K562 (cell line): ENCODE results near the gene C1orf56. TPM values are rescaled to one million over a fixed set of nuclear protein-coding genes. Genes with fewer than 3 reads are reported as not detected.
A peak's percentile ranks its signal among the peaks of the same experiment; 100 is the strongest.

Source experiments
- BDP1 ChIP-seq: IDR thresholded peaks from 3 replicates; pipeline ENCODE4 v1.6.1; 2011; ENCODE audit not compliant: insufficient read length, insufficient read depth
- BMI1 ChIP-seq: fragments of 150-350 bp; IDR thresholded peaks from 2 replicates; pipeline ENCODE4 v1.6.1; 2014; ENCODE audit warnings: low read length
- BRCA1 ChIP-seq, 2 experiments: fragments of 450-650 bp in 1 of 2; sonication (generic) in 1 of 2; formaldehyde crosslinking in 1 of 2; IDR thresholded peaks; 2 replicates each; pipeline versions ENCODE4 v1.5.0 to v1.6.1; 2017 to 2020; ENCODE audit warnings: mild to moderate bottlenecking in 1 of 2, missing genetic modification reagents in 1 of 2
- CTBP1 ChIP-seq: fragments of 450-650 bp; IDR thresholded peaks from 2 replicates; pipeline ENCODE4 v1.6.1; 2016; ENCODE audit warnings: borderline replicate concordance
- ESRRA ChIP-seq: fragments of 450-650 bp; IDR thresholded peaks from 2 replicates; pipeline ENCODE4 v1.6.1; 2014; ENCODE audit warnings: low read depth, mild to moderate bottlenecking, moderate library complexity, borderline replicate concordance
- GTF2F1 ChIP-seq: IDR thresholded peaks from 2 replicates; pipeline ENCODE4 v1.6.1; 2011; ENCODE audit warnings: low read depth, low read length, improper control_type of control experiment
- HNRNPUL1 ChIP-seq: fragments of 200-400 bp; formaldehyde crosslinking; IDR thresholded peaks from 2 replicates; pipeline ENCODE4 v1.6.1; 2017; ENCODE audit warnings: low read length
- HOXB6 ChIP-seq: fragments of 250-450 bp; sonication (Bioruptor Pico); IDR thresholded peaks from 2 replicates; pipeline ENCODE4 v1.5.1; 2022; ENCODE audit warnings: mild to moderate bottlenecking, borderline replicate concordance
- JUND ChIP-seq, 2 experiments: IDR thresholded peaks; 2 replicates in 1 of 2; 3 replicates in 1 of 2; pipeline ENCODE4 v1.6.1; 2011; ENCODE audit warnings: borderline replicate concordance in 2 of 2, low read depth in 2 of 2, low read length in 2 of 2, improper control_type of control experiment in 1 of 2, missing biosample characterization in 1 of 2, missing genetic modification characterization in 1 of 2, missing genetic modification reagents in 1 of 2
- KLF16 ChIP-seq: IDR thresholded peaks from 2 replicates; pipeline ENCODE4 v1.6.1; 2016; ENCODE audit warnings: antibody characterized with exemption
- MYBL2 ChIP-seq, 2 experiments: fragments of 450-650 bp in 1 of 2; sonication (generic) in 1 of 2; formaldehyde crosslinking in 1 of 2; IDR thresholded peaks; 2 replicates each; pipeline versions ENCODE4 v1.6.1 to v1.8.1; 2017 to 2022; ENCODE audit warnings: borderline replicate concordance in 1 of 2, inconsistent platforms in 1 of 2, low read depth in 1 of 2, mild to moderate bottlenecking in 1 of 2, missing genetic modification reagents in 1 of 2, moderate library complexity in 1 of 2
- NFIX ChIP-seq: fragments of 250-450 bp; sonication (Bioruptor Pico); IDR thresholded peaks from 2 replicates; pipeline ENCODE4 v1.4.0; 2020; ENCODE audit warnings: low read depth, mild to moderate bottlenecking, moderate library complexity
- RCOR1 ChIP-seq, 2 experiments: IDR thresholded peaks; 2 replicates each; pipeline ENCODE4 v1.6.1; 2012; ENCODE audit warnings: low read depth in 2 of 2, low read length in 2 of 2, borderline replicate concordance in 1 of 2, improper control_type of control experiment in 1 of 2
- RFX1 ChIP-seq: fragments of 450-650 bp; IDR thresholded peaks from 2 replicates; pipeline ENCODE4 v1.6.1; 2016; ENCODE audit warnings: mild to moderate bottlenecking, moderate library complexity
- RHOXF2B ChIP-seq: fragments of 250-450 bp; sonication (Bioruptor Pico); conservative IDR thresholded peaks from 2 replicates; pipeline ENCODE4 v1.5.1; 2021
- SMAD2 ChIP-seq: fragments of 150-350 bp; IDR thresholded peaks from 2 replicates; pipeline ENCODE4 v1.6.1; 2014; ENCODE audit warnings: low read depth, mild to moderate bottlenecking, low read length
- TEAD4 ChIP-seq, 2 experiments: sonication (generic) in 1 of 2; formaldehyde crosslinking in 1 of 2; IDR thresholded peaks; 2 replicates each; pipeline versions ENCODE4 v1.6.1 to v1.8.0; 2012 to 2022; ENCODE audit warnings: borderline replicate concordance in 1 of 2, inconsistent platforms in 1 of 2, low read length in 1 of 2, mild to moderate bottlenecking in 1 of 2, missing genetic modification reagents in 1 of 2
- U2AF1 ChIP-seq: fragments of 200-400 bp; formaldehyde crosslinking; optimal IDR thresholded peaks from 2 replicates; pipeline ENCODE3; 2017; ENCODE audit warnings: mild to moderate bottlenecking, low read depth, low read length, moderate library complexity
- polyA plus RNA-seq, 8 experiments: library from polyadenylated mRNA; depleted of rRNA in 4 of 8; stranded (reverse) in 5 of 8; unstranded in 3 of 8; fragments of >200 nt; fragmentation: Nextera tagmentation in 2 of 8; fragmentation: Illumina TruSeq in 1 of 8; extraction: Ambion mirVana in 2 of 8; extraction: Trizol in 1 of 8; gene quantifications; 2 replicates each; pipeline versions ENCODE4 v1.2.1 to v1.2.3, GENCODE V29; 2011 to 2014; ENCODE audit warnings: inconsistent platforms in 1 of 8, missing spikeins in 1 of 8
- total RNA-seq, 7 experiments: library from RNA; depleted of rRNA in 6 of 7; stranded (reverse); fragments of >200 nt in 6 of 7; fragmentation: Illumina TruSeq in 2 of 7; extraction: Trizol in 2 of 7; gene quantifications; 2 replicates each; pipeline versions ENCODE4 v1.2.1 to v1.2.3, GENCODE V29; 2011 to 2021; ENCODE audit warnings: low replicate concordance in 1 of 7
- TF ChIP-seq, protein P1 (sequence below): fragments of 250-450 bp; sonication (Bioruptor Pico); IDR thresholded peaks from 2 replicates; pipeline ENCODE4 v1.6.1; 2021; ENCODE audit warnings: mild to moderate bottlenecking
- TF ChIP-seq, protein P2 (sequence below): sonication (generic); formaldehyde crosslinking; IDR thresholded peaks from 2 replicates; pipeline ENCODE4 v1.8.0; 2023; ENCODE audit warnings: missing genetic modification reagents, mild to moderate bottlenecking, borderline replicate concordance
- TF ChIP-seq, protein P3 (sequence below): sonication (generic); formaldehyde crosslinking; IDR thresholded peaks from 2 replicates; pipeline ENCODE4 v1.8.0; 2022; ENCODE audit warnings: missing genetic modification reagents, mild to moderate bottlenecking, moderate library complexity, borderline replicate concordance

C1orf56 gene
- total and polyA plus RNA-seq, 9 of the 15 experiments (the other 6 are each of a cell fraction or from before 2014, with no cell fraction given) = 0.18 to 15.7 (median 1.1) TPM

DNA sequence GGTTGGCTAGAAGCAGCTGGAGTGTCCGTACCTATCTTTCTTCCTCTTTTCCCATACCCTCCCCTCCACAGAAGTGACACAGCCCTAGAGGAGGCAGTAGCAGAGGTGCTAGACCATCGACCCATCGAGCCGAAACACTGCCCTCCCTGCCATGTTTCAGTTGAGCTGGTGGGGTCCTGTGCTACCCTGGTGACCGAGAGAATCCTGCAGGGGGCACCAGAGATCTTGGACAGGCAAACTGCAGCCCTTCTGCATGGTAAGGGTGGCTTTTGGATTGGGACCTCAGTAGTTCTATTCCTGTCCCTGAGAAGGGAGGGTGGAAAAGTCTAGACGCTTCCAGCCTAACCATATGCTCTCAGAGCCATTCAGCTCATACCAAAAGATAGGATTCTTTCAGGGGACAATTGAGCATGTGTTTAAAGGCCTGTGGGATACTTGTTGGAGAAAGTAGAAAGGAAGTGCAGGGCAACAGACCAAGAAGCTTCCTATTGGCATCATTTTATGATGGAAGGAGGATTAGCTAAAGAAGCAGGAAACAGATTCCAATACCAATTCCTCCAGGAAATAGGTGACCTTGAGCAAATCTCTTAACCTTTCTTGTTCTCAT, 22.9 kb upstream of the C1orf56 start (continued):
- TF ChIP-seq HOXB6 (CRISPR knock-in tag) (no peak), TEAD4 (IDR thresholded peaks at IDR 0.05; ENCODE audit: low read length) (0 out of 2 replicates have a peak, but pooled peaks have one; percentile 3), TEAD4 (CRISPR knock-in tag; IDR thresholded peaks at IDR 0.05; ENCODE audit: borderline replicate concordance) (no peak), RFX1 (peak; percentile 19; the same call in 1 of the 2 replicates), HNRNPUL1 (no peak), BMI1 (no peak), U2AF1 (no peak), BRCA1 (IDR thresholded peaks at IDR 0.05) (no peak), BRCA1 (CRISPR knock-in tag; IDR thresholded peaks at IDR 0.05) (no peak), JUND (IDR thresholded peaks at IDR 0.05; ENCODE audit: borderline replicate concordance, low read depth, low read length) (peak; percentile 19; the same call in 1 of the 2 replicates), JUND (tag; IDR thresholded peaks at IDR 0.05; ENCODE audit: borderline replicate concordance, low read depth, low read length) (no peak), ESRRA (peak; percentile 12; the same call in 1 of the 2 replicates), RHOXF2B (CRISPR knock-in tag) (no peak), RCOR1 (IDR thresholded peaks at IDR 0.05; ENCODE audit: borderline replicate concordance in 1 of 2, low read depth in 2 of 2, low read length in 2 of 2) (peak in 1 of 2 experiments; percentile 29; a peak in 1 of 4 replicates), BDP1 (no peak), GTF2F1 (no peak), NFIX (CRISPR knock-in tag) (no peak), CTBP1 (peak; percentile 63; the same call in 1 of the 2 replicates), SMAD2 (no peak), MYBL2 (IDR thresholded peaks at IDR 0.05; ENCODE audit: low read depth) (no peak), MYBL2 (CRISPR knock-in tag; IDR thresholded peaks at IDR 0.05; ENCODE audit: borderline replicate concordance) (no peak), KLF16 (no peak)
- TF ChIP-seq, protein P1, sequence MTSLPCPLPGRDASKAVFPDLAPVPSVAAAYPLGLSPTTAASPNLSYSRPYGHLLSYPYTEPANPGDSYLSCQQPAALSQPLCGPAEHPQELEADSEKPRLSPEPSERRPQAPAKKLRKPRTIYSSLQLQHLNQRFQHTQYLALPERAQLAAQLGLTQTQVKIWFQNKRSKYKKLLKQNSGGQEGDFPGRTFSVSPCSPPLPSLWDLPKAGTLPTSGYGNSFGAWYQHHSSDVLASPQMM (CRISPR knock-in tag) = no peak
- TF ChIP-seq, protein P2, sequence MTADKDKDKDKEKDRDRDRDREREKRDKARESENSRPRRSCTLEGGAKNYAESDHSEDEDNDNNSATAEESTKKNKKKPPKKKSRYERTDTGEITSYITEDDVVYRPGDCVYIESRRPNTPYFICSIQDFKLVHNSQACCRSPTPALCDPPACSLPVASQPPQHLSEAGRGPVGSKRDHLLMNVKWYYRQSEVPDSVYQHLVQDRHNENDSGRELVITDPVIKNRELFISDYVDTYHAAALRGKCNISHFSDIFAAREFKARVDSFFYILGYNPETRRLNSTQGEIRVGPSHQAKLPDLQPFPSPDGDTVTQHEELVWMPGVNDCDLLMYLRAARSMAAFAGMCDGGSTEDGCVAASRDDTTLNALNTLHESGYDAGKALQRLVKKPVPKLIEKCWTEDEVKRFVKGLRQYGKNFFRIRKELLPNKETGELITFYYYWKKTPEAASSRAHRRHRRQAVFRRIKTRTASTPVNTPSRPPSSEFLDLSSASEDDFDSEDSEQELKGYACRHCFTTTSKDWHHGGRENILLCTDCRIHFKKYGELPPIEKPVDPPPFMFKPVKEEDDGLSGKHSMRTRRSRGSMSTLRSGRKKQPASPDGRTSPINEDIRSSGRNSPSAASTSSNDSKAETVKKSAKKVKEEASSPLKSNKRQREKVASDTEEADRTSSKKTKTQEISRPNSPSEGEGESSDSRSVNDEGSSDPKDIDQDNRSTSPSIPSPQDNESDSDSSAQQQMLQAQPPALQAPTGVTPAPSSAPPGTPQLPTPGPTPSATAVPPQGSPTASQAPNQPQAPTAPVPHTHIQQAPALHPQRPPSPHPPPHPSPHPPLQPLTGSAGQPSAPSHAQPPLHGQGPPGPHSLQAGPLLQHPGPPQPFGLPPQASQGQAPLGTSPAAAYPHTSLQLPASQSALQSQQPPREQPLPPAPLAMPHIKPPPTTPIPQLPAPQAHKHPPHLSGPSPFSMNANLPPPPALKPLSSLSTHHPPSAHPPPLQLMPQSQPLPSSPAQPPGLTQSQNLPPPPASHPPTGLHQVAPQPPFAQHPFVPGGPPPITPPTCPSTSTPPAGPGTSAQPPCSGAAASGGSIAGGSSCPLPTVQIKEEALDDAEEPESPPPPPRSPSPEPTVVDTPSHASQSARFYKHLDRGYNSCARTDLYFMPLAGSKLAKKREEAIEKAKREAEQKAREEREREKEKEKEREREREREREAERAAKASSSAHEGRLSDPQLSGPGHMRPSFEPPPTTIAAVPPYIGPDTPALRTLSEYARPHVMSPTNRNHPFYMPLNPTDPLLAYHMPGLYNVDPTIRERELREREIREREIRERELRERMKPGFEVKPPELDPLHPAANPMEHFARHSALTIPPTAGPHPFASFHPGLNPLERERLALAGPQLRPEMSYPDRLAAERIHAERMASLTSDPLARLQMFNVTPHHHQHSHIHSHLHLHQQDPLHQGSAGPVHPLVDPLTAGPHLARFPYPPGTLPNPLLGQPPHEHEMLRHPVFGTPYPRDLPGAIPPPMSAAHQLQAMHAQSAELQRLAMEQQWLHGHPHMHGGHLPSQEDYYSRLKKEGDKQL = no peak
- TF ChIP-seq, protein P3, sequence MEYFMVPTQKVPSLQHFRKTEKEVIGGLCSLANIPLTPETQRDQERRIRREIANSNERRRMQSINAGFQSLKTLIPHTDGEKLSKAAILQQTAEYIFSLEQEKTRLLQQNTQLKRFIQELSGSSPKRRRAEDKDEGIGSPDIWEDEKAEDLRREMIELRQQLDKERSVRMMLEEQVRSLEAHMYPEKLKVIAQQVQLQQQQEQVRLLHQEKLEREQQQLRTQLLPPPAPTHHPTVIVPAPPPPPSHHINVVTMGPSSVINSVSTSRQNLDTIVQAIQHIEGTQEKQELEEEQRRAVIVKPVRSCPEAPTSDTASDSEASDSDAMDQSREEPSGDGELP (CRISPR knock-in tag) = peak; percentile 36; the same call in 1 of the 2 replicates
